NCI-H2107 treated with DMSO at 0.1 percent for 48 hours (cell line): ENCODE results near the gene OVOL1.
"Not testable (repeated sequence)": the region's sequence is repeated elsewhere in the genome, so short reads cannot be mapped to it uniquely, and the experiment has no call there.

Source experiments
- DNase-seq: peaks from one replicate; lab custom pipeline; 2025; ENCODE audit not compliant: unreplicated experiment; lab: John Stamatoyannopoulos, UW

The OVOL1 gene

GRCh38 chr11:65786786-65787636 is at the start of gene OVOL1:
Gene OVOL1, plus strand, starts transcription at chr11:65787063. Its CDS starts 311 bp downstream, at chr11:65787374.
- DNase-seq, result no peak

- DNase-seq, result no peak
Observed at GRCh38 chr11:65739022-65739421, 47.8 kb upstream of the OVOL1 start.

GRCh38 chr11:65741185-65741584 is 45.7 kb upstream of the OVOL1 start:
- DNase-seq, result no peak

GRCh38 chr11:65742353-65742752 is 44.5 kb upstream of the OVOL1 start:
- no peak for DNase-seq

GRCh38 chr11:65743681-65744025 is 43.2 kb upstream of the OVOL1 start:
- DNase-seq, result no peak

- no peak for DNase-seq
Observed at GRCh38 chr11:65744026-65744698, 42.7 kb upstream of the OVOL1 start.

- DNase-seq, result no peak
Observed at GRCh38 chr11:65744699-65745042, 42.2 kb upstream of the OVOL1 start.

- no peak for DNase-seq
Observed at GRCh38 chr11:65745049-65745448, 41.8 kb upstream of the OVOL1 start.

- not testable (repeated sequence) for DNase-seq
Observed at GRCh38 chr11:65762169-65762568, 24.7 kb upstream of the OVOL1 start.

- DNase-seq, result not testable (repeated sequence)
Observed at GRCh38 chr11:65762816-65763215, 24.0 kb upstream of the OVOL1 start.

- DNase-seq, result no peak
Observed at GRCh38 chr11:65764434-65764833, 22.4 kb upstream of the OVOL1 start.

GRCh38 chr11:65766535-65766934 is 20.3 kb upstream of the OVOL1 start:
- DNase-seq, result no peak

GRCh38 chr11:65767406-65767805 is 19.5 kb upstream of the OVOL1 start:
- DNase-seq, result no peak

- not testable (repeated sequence) for DNase-seq
Observed at GRCh38 chr11:65767806-65768205, 19.1 kb upstream of the OVOL1 start.

- no peak for DNase-seq
Observed at GRCh38 chr11:65770951-65771567, 15.8 kb upstream of the OVOL1 start.

GRCh38 chr11:65771589-65772112 is 15.2 kb upstream of the OVOL1 start:
- no peak for DNase-seq

- DNase-seq, result no peak
Observed at GRCh38 chr11:65773784-65774411, 13.0 kb upstream of the OVOL1 start.

- no peak for DNase-seq
Observed at GRCh38 chr11:65774525-65775306, 12.1 kb upstream of the OVOL1 start.

- DNase-seq, result no peak
Observed at GRCh38 chr11:65776196-65776595, 10.7 kb upstream of the OVOL1 start.

GRCh38 chr11:65776710-65777141 is 10.1 kb upstream of the OVOL1 start:
- no peak for DNase-seq

- no peak for DNase-seq
Observed at GRCh38 chr11:65777241-65777640, 9.6 kb upstream of the OVOL1 start.
